Osteoblast (primary cell): ENCODE data around the gene PRKAR1B. TPM values are rescaled to one million over a fixed set of nuclear protein-coding genes. Genes with fewer than 3 reads are reported as not detected.

Experiments used
- DNase-seq: peaks from one replicate; pipeline ENCODE4 v3.0.0; 2011; ENCODE audit warnings: low spot score, mixed read lengths; ENCODE audit not compliant: insufficient read length; ENCODE audit errors: missing footprints
- H2AFZ ChIP-seq: 2 replicates; pipeline ENCODE4 v1.6.0; 2011; ENCODE audit warnings: mild to moderate bottlenecking, low read length
- H3K27ac ChIP-seq: 2 replicates; pipeline ENCODE4 v1.5.1; 2011; ENCODE audit warnings: mild to moderate bottlenecking, low read depth, low read length, moderate library complexity
- H3K27me3 ChIP-seq: 2 replicates; pipeline ENCODE4 v1.6.0; 2012; ENCODE audit warnings: mild to moderate bottlenecking, control low read depth, inconsistent platforms, low read length, moderate library complexity; ENCODE audit not compliant: insufficient read depth
- H3K36me3 ChIP-seq: 2 replicates; pipeline ENCODE4 v1.5.1; 2011; ENCODE audit warnings: mild to moderate bottlenecking, low read length, control low read depth, moderate library complexity; ENCODE audit not compliant: insufficient read depth
- H3K4me1 ChIP-seq: 2 replicates; pipeline ENCODE4 v1.5.1; 2011; ENCODE audit warnings: mild to moderate bottlenecking, low read length, control low read depth, moderate library complexity; ENCODE audit not compliant: insufficient read depth
- H3K4me2 ChIP-seq: 2 replicates; pipeline ENCODE4 v1.6.0; 2011; ENCODE audit warnings: mild to moderate bottlenecking, low read length; ENCODE audit not compliant: insufficient read depth
- H3K4me3 ChIP-seq: fragments of 200-600 bp; sonication (generic); 3 replicates; pipeline ENCODE4 v1.5.1; 2012; ENCODE audit warnings: mild to moderate bottlenecking, low read length, inconsistent platforms; ENCODE audit not compliant: insufficient read depth
- H3K79me2 ChIP-seq: 2 replicates; pipeline ENCODE4 v1.6.0; 2012; ENCODE audit warnings: mild to moderate bottlenecking, low read length, control low read depth, inconsistent platforms; ENCODE audit not compliant: insufficient read depth
- H3K9me3 ChIP-seq: 2 replicates; pipeline ENCODE4 v1.5.1; 2011; ENCODE audit warnings: low read depth, low read length, control low read depth
- H4K20me1 ChIP-seq: 2 replicates; pipeline ENCODE4 v1.6.0; 2012; ENCODE audit warnings: mild to moderate bottlenecking, low read length, control low read depth; ENCODE audit not compliant: insufficient read depth
- CTCF ChIP-seq: IDR thresholded peaks from 2 replicates; pipeline ENCODE4 v1.5.1; 2011; ENCODE audit warnings: mild to moderate bottlenecking, low read depth, low read length, moderate library complexity; ENCODE audit errors: extremely low read depth
- total RNA-seq: library from RNA; depleted of rRNA; stranded (reverse); fragments of >200 nt; gene quantifications from 2 replicates; pipeline ENCODE4 v1.2.3, GENCODE V29; 2012

The PRKAR1B gene
- total RNA-seq, 1 donor = 6.5 TPM

- H3K4me3 ChIP-seq = peak overlapping the region; percentile 62
- no peaks in the 10 kb centered on the region for H3K36me3 ChIP-seq
- DNase-seq = peak; percentile 97
- no peaks in the 10 kb centered on the region for H3K9me3 ChIP-seq
- H4K20me1 ChIP-seq = peaks cover 4% of the 10 kb centered on the region
- H3K27me3 ChIP-seq = no peaks in the 10 kb centered on the region
- H2AFZ ChIP-seq = peak overlapping the region; percentile 72
- H3K79me2 ChIP-seq = no peaks in the 10 kb centered on the region
- peak overlapping the region; percentile 81 for H3K4me2 ChIP-seq
- TF ChIP-seq CTCF = no peak
- H3K27ac ChIP-seq = no peak overlapping the region
- H3K4me1 ChIP-seq = peaks cover 11% of the 10 kb centered on the region
Observed at GRCh38 chr7:668139-668931, 58.7 kb downstream of the PRKAR1B start.

- Histone ChIP-seq H3K4me2 (no peak overlapping the region), H3K27me3 (no peaks in the 10 kb centered on the region), H4K20me1 (peaks cover 4% of the 10 kb centered on the region), H3K36me3 (no peaks in the 10 kb centered on the region), H2AFZ (no peak overlapping the region), H3K9me3 (no peaks in the 10 kb centered on the region), H3K4me1 (peaks cover 11% of the 10 kb centered on the region), H3K4me3 (no peak overlapping the region), H3K27ac (no peak overlapping the region), H3K79me2 (no peaks in the 10 kb centered on the region)
- peak; percentile 73 for DNase-seq
- TF ChIP-seq CTCF = no peak
Observed at GRCh38 chr7:666454-667292, 60.4 kb downstream of the PRKAR1B start.

- H3K4me1 ChIP-seq = peaks cover 11% of the 10 kb centered on the region
- H3K9me3 ChIP-seq = no peaks in the 10 kb centered on the region
- no peak overlapping the region for H3K4me3 ChIP-seq
- H3K79me2 ChIP-seq = no peaks in the 10 kb centered on the region
- DNase-seq = peak; percentile 74
- no peak overlapping the region for H2AFZ ChIP-seq
- no peaks in the 10 kb centered on the region for H3K36me3 ChIP-seq
- no peak for TF ChIP-seq CTCF
- no peak overlapping the region for H3K4me2 ChIP-seq
- no peak overlapping the region for H3K27ac ChIP-seq
- H4K20me1 ChIP-seq = peaks cover 4% of the 10 kb centered on the region
- no peaks in the 10 kb centered on the region for H3K27me3 ChIP-seq
Observed at GRCh38 chr7:665736-666453, 61.2 kb downstream of the PRKAR1B start.
